GM12874 (cell line): ENCODE results near the gene BMP2.

Experiments
- CTCF ChIP-seq: IDR thresholded peaks from 2 replicates; pipeline ENCODE4 v1.5.1; 2011; ENCODE audit warnings: low read depth, mild to moderate bottlenecking, control low read depth, low read length, moderate library complexity; ENCODE audit not compliant: insufficient read depth

BMP2 gene

GRCh38 chr20:6769903-6770785 is 2.7 kb downstream of the BMP2 start:
- TF ChIP-seq CTCF: no peak

GRCh38 chr20:6770786-6771100 is 3.3 kb downstream of the BMP2 start:
- no peak for TF ChIP-seq CTCF

- no peak for TF ChIP-seq CTCF
Observed at GRCh38 chr20:6780433-6781190, 13.1 kb downstream of the BMP2 start.

- TF ChIP-seq CTCF: no peak
Observed at GRCh38 chr20:6783752-6784151, 16.3 kb downstream of the BMP2 start.

GRCh38 chr20:6784210-6784631 is 16.7 kb downstream of the BMP2 start:
- no peak for TF ChIP-seq CTCF

- no peak for TF ChIP-seq CTCF
Observed at GRCh38 chr20:6784767-6785166, 17.3 kb downstream of the BMP2 start.

- no peak for TF ChIP-seq CTCF
Observed at GRCh38 chr20:6786548-6786947, 19.1 kb downstream of the BMP2 start.
